CD4-positive, alpha-beta T cell treated with Interleukin-10 for 1 hour (primary cell): ENCODE measurements around the gene CD300LD.
A peak's percentile ranks its signal among the peaks of the same experiment; 100 is the strongest.
"Not testable (repeated sequence)": the region's sequence is repeated elsewhere in the genome, so short reads cannot be mapped to it uniquely, and the experiment has no call there.

Experiments
- DNase-seq: peaks from one replicate; pipeline ENCODE4 v3.0.0-alpha.2; 2020

The CD300LD gene

GRCh38 chr17:74569020-74570003 is 22.8 kb downstream of the CD300LD start:
- DNase-seq, result peak; percentile 21

- DNase-seq, result no peak
These were observed 23.8 kb downstream of the CD300LD start for GRCh38 chr17:74568106-74568873.

GRCh38 chr17:74567397-74567796 is 24.7 kb downstream of the CD300LD start, which contains the start of gene CD300H:
Gene CD300H (minus strand): TSS chr17:74567509.
- DNase-seq, result no peak

GRCh38 chr17:74566132-74566753 is 25.8 kb downstream of the CD300LD start:
- peak; percentile 28 for DNase-seq

GRCh38 chr17:74565126-74565525 is 27.0 kb downstream of the CD300LD start:
- DNase-seq, result no peak

- DNase-seq, result no peak
These were observed 28.7 kb downstream of the CD300LD start for GRCh38 chr17:74563358-74563757.

- DNase-seq, result no peak
These were observed 30.5 kb downstream of the CD300LD start for GRCh38 chr17:74561586-74561985.

- DNase-seq, result no peak
These were observed 33.1 kb downstream of the CD300LD start for GRCh38 chr17:74558882-74559519.

- DNase-seq, result not testable (repeated sequence)
These were observed 33.7 kb downstream of the CD300LD start for GRCh38 chr17:74558402-74558801.

- DNase-seq, result no peak
These were observed 36.6 kb downstream of the CD300LD start for GRCh38 chr17:74555427-74555940.

- DNase-seq, result no peak
These were observed 37.2 kb downstream of the CD300LD start for GRCh38 chr17:74554909-74555308.

- DNase-seq, result no peak
These were observed 40.0 kb downstream of the CD300LD start for GRCh38 chr17:74552037-74552436.

GRCh38 chr17:74550602-74551001 is 41.5 kb downstream of the CD300LD start:
- no peak for DNase-seq

GRCh38 chr17:74549343-74549742 is 42.7 kb downstream of the CD300LD start:
- DNase-seq, result no peak

- DNase-seq, result no peak
These were observed 44.3 kb downstream of the CD300LD start for GRCh38 chr17:74547736-74548135.

- no peak for DNase-seq
These were observed 44.8 kb downstream of the CD300LD start for GRCh38 chr17:74547264-74547663.

GRCh38 chr17:74546586-74546985 is 45.5 kb downstream of the CD300LD start:
- DNase-seq, result no peak

GRCh38 chr17:74545843-74546230 is 46.2 kb downstream of the CD300LD start, which contains the start of gene CD300C:
Gene CD300C (minus strand): TSS chr17:74546115. CDS start chr17:74545782, 333 bp downstream.
- DNase-seq, result peak; percentile 15

GRCh38 chr17:74544991-74545842 is 46.9 kb downstream of the CD300LD start:
- DNase-seq, result no peak

GRCh38 chr17:74543891-74544760 is 48.0 kb downstream of the CD300LD start:
- DNase-seq, result no peak
